ENCODE results near the gene ELOVL4.

The ELOVL4 gene

GRCh38 chr6:79946272-79947190 lies 822 bp downstream of the ELOVL4 start:
- Mint-ChIP-seq H3K4me3 (peak overlapping the region; percentile 90), H3K27ac (no peak overlapping the region), H3K36me3 (ENCODE audit: low read depth) (no peaks in the 10 kb centered on the region), H3K27me3 (ENCODE audit: low read depth) (peaks cover 48% of the 10 kb centered on the region), H3K9me3 (no peaks in the 10 kb centered on the region), H3K4me1 (ENCODE audit: low read depth) (peaks cover 19% of the 10 kb centered on the region)
- DNase-seq (ENCODE audit: low spot score), result peak; percentile 6

GRCh38 chr6:79943133-79943532 lies 4.2 kb downstream of the ELOVL4 start:
- Mint-ChIP-seq H3K4me1 (ENCODE audit: low read depth) (peaks cover 12% of the 10 kb centered on the region), H3K27ac (no peak overlapping the region), H3K4me3 (no peak overlapping the region), H3K27me3 (ENCODE audit: low read depth) (peaks cover 30% of the 10 kb centered on the region), H3K36me3 (ENCODE audit: low read depth) (no peaks in the 10 kb centered on the region), H3K9me3 (no peaks in the 10 kb centered on the region)
- DNase-seq (ENCODE audit: low spot score), result no peak

- Mint-ChIP-seq H3K4me1 (ENCODE audit: low read depth) (peaks cover 6% of the 10 kb centered on the region), H3K9me3 (no peaks in the 10 kb centered on the region), H3K27me3 (ENCODE audit: low read depth) (peaks cover 21% of the 10 kb centered on the region), H3K4me3 (no peak overlapping the region), H3K36me3 (ENCODE audit: low read depth) (no peaks in the 10 kb centered on the region), H3K27ac (no peak overlapping the region)
- no peak for DNase-seq (ENCODE audit: low spot score)
These were observed 5.7 kb downstream of the ELOVL4 start for GRCh38 chr6:79941489-79942151.

GRCh38 chr6:79928478-79928998 lies 18.8 kb downstream of the ELOVL4 start:
- H3K27me3 Mint-ChIP-seq (ENCODE audit: low read depth), result peaks cover 7% of the 10 kb centered on the region

GRCh38 chr6:79927758-79928157 lies 19.6 kb downstream of the ELOVL4 start:
- Mint-ChIP-seq H3K4me3 (no peak overlapping the region), H3K36me3 (ENCODE audit: low read depth) (no peaks in the 10 kb centered on the region), H3K9me3 (no peaks in the 10 kb centered on the region), H3K27me3 (ENCODE audit: low read depth) (peaks cover 4% of the 10 kb centered on the region), H3K4me1 (ENCODE audit: low read depth) (peaks cover 6% of the 10 kb centered on the region), H3K27ac (no peak overlapping the region)
- no peak for DNase-seq (ENCODE audit: low spot score)

More at GRCh38 chr6:79928478-79928998, 18.8 kb downstream of the ELOVL4 start:
- Mint-ChIP-seq H3K36me3 (ENCODE audit: low read depth) (no peaks in the 10 kb centered on the region), H3K9me3 (no peaks in the 10 kb centered on the region), H3K4me3 (no peak overlapping the region), H3K27ac (no peak overlapping the region), H3K4me1 (ENCODE audit: low read depth) (peaks cover 6% of the 10 kb centered on the region)
- DNase-seq (ENCODE audit: low spot score), result no peak

- Mint-ChIP-seq H3K27me3 (ENCODE audit: low read depth) (peaks cover 2% of the 10 kb centered on the region), H3K9me3 (no peaks in the 10 kb centered on the region), H3K4me3 (no peak overlapping the region), H3K4me1 (ENCODE audit: low read depth) (peaks cover 4% of the 10 kb centered on the region), H3K27ac (no peak overlapping the region), H3K36me3 (ENCODE audit: low read depth) (no peaks in the 10 kb centered on the region)
- no peak for DNase-seq (ENCODE audit: low spot score)
These were observed 24.1 kb downstream of the ELOVL4 start for GRCh38 chr6:79923270-79923669.

GRCh38 chr6:79922018-79922417 lies 25.3 kb downstream of the ELOVL4 start:
- Mint-ChIP-seq H3K36me3 (ENCODE audit: low read depth) (no peaks in the 10 kb centered on the region), H3K4me3 (no peak overlapping the region), H3K4me1 (ENCODE audit: low read depth) (no peaks in the 10 kb centered on the region), H3K9me3 (no peaks in the 10 kb centered on the region), H3K27me3 (ENCODE audit: low read depth) (no peaks in the 10 kb centered on the region), H3K27ac (no peak overlapping the region)
- no peak for DNase-seq (ENCODE audit: low spot score)

- Mint-ChIP-seq H3K4me3 (no peak overlapping the region), H3K27me3 (ENCODE audit: low read depth) (peaks cover 6% of the 10 kb centered on the region), H3K9me3 (no peaks in the 10 kb centered on the region), H3K27ac (no peak overlapping the region), H3K36me3 (ENCODE audit: low read depth) (no peaks in the 10 kb centered on the region), H3K4me1 (ENCODE audit: low read depth) (peaks cover 3% of the 10 kb centered on the region)
- DNase-seq (ENCODE audit: low spot score), result no peak
These were observed 34.0 kb downstream of the ELOVL4 start for GRCh38 chr6:79913369-79913768.

- Mint-ChIP-seq H3K27ac (no peak overlapping the region), H3K9me3 (no peaks in the 10 kb centered on the region), H3K4me1 (ENCODE audit: low read depth) (peaks cover 3% of the 10 kb centered on the region), H3K36me3 (ENCODE audit: low read depth) (no peaks in the 10 kb centered on the region), H3K27me3 (ENCODE audit: low read depth) (peaks cover 6% of the 10 kb centered on the region), H3K4me3 (no peak overlapping the region)
- no peak for DNase-seq (ENCODE audit: low spot score)
These were observed 35.4 kb downstream of the ELOVL4 start for GRCh38 chr6:79911992-79912391.

- H3K27ac Mint-ChIP-seq, result no peak overlapping the region
- no peak for DNase-seq (ENCODE audit: low spot score)
- no peaks in the 10 kb centered on the region for H3K9me3 Mint-ChIP-seq
- no peak overlapping the region for H3K4me3 Mint-ChIP-seq
- peaks cover 3% of the 10 kb centered on the region for H3K4me1 Mint-ChIP-seq (ENCODE audit: low read depth)
- H3K27me3 Mint-ChIP-seq (ENCODE audit: low read depth), result peaks cover 2% of the 10 kb centered on the region
- no peaks in the 10 kb centered on the region for H3K36me3 Mint-ChIP-seq (ENCODE audit: low read depth)
These were observed 37.8 kb downstream of the ELOVL4 start for GRCh38 chr6:79909517-79909916.

GRCh38 chr6:79902046-79902445 lies 45.3 kb downstream of the ELOVL4 start:
- Mint-ChIP-seq H3K9me3 (no peaks in the 10 kb centered on the region), H3K27ac (no peak overlapping the region), H3K27me3 (ENCODE audit: low read depth) (peaks cover 10% of the 10 kb centered on the region), H3K4me3 (no peak overlapping the region), H3K36me3 (ENCODE audit: low read depth) (no peaks in the 10 kb centered on the region), H3K4me1 (ENCODE audit: low read depth) (no peaks in the 10 kb centered on the region)
- no peak for DNase-seq (ENCODE audit: low spot score)

GRCh38 chr6:79898076-79898475 lies 49.3 kb downstream of the ELOVL4 start:
- no peak for DNase-seq (ENCODE audit: low spot score)
- Mint-ChIP-seq H3K27me3 (ENCODE audit: low read depth) (peaks cover 12% of the 10 kb centered on the region), H3K4me3 (no peak overlapping the region), H3K36me3 (ENCODE audit: low read depth) (no peaks in the 10 kb centered on the region), H3K9me3 (no peaks in the 10 kb centered on the region), H3K4me1 (ENCODE audit: low read depth) (no peaks in the 10 kb centered on the region), H3K27ac (no peak overlapping the region)

GRCh38 chr6:79896075-79896449 lies 51.3 kb downstream of the ELOVL4 start:
- Mint-ChIP-seq H3K4me1 (ENCODE audit: low read depth) (no peaks in the 10 kb centered on the region), H3K4me3 (no peak overlapping the region), H3K36me3 (ENCODE audit: low read depth) (no peaks in the 10 kb centered on the region)

GRCh38 chr6:79895382-79896074 lies 51.8 kb downstream of the ELOVL4 start:
- H3K9me3 Mint-ChIP-seq, result no peaks in the 10 kb centered on the region
- no peak overlapping the region for H3K27ac Mint-ChIP-seq
- H3K27me3 Mint-ChIP-seq (ENCODE audit: low read depth), result peaks cover 2% of the 10 kb centered on the region
- H3K36me3 Mint-ChIP-seq (ENCODE audit: low read depth), result no peaks in the 10 kb centered on the region
- no peak overlapping the region for H3K4me3 Mint-ChIP-seq
- H3K4me1 Mint-ChIP-seq (ENCODE audit: low read depth), result no peaks in the 10 kb centered on the region
- DNase-seq (ENCODE audit: low spot score), result no peak

More at GRCh38 chr6:79896075-79896449, 51.3 kb downstream of the ELOVL4 start:
- Mint-ChIP-seq H3K27ac (no peak overlapping the region), H3K9me3 (no peaks in the 10 kb centered on the region), H3K27me3 (ENCODE audit: low read depth) (peaks cover 2% of the 10 kb centered on the region)
- no peak for DNase-seq (ENCODE audit: low spot score)

All from T-helper 2 cell treated with Interferon-gamma antibody and Interleukin-4, amounts not matched to agents 5 μg/mL and 100 μg/mL, for 36 hours (primary cell).